ENCODE data around the gene MEIOB. TPM values are rescaled to one million over a fixed set of nuclear protein-coding genes. Genes with fewer than 3 reads are reported as not detected.
"Not testable (repeated sequence)": the region's sequence is repeated elsewhere in the genome, so short reads cannot be mapped to it uniquely, and the experiment has no call there.

MEIOB gene
- polyA plus RNA-seq, 12 donors: 0.08 to 3.0 (median 0.69) TPM; not detected in 2

- DNase-seq: no peak
These were observed 36.2 kb upstream of the MEIOB start for GRCh38 chr16:1908184-1908583.

- DNase-seq: no peak
These were observed 35.4 kb upstream of the MEIOB start for GRCh38 chr16:1907226-1907860.

GRCh38 chr16:1906846-1907165, 34.8 kb upstream of the MEIOB start:
- DNase-seq: no peak

- no peak for DNase-seq
These were observed 34.3 kb upstream of the MEIOB start for GRCh38 chr16:1906055-1906845.

GRCh38 chr16:1903845-1904840, 32.2 kb upstream of the MEIOB start:
- no peak for DNase-seq

GRCh38 chr16:1903220-1903574, 31.2 kb upstream of the MEIOB start:
- no peak for DNase-seq

GRCh38 chr16:1902547-1903219, 30.7 kb upstream of the MEIOB start:
- no peak for DNase-seq

- no peak for DNase-seq
These were observed 28.4 kb upstream of the MEIOB start for GRCh38 chr16:1900452-1900774.

GRCh38 chr16:1899641-1900451, 27.9 kb upstream of the MEIOB start:
- no peak for DNase-seq

GRCh38 chr16:1897692-1898091, 25.7 kb upstream of the MEIOB start:
- DNase-seq: not testable (repeated sequence)

- DNase-seq: no peak
These were observed 24.1 kb upstream of the MEIOB start for GRCh38 chr16:1895949-1896675.

- DNase-seq: no peak
These were observed 23.1 kb upstream of the MEIOB start for GRCh38 chr16:1895068-1895467.

- no peak for DNase-seq
These were observed 18.7 kb upstream of the MEIOB start for GRCh38 chr16:1890708-1891050.

- no peak for DNase-seq
These were observed 18.2 kb upstream of the MEIOB start for GRCh38 chr16:1890024-1890707.

- no peak for DNase-seq
These were observed 15.9 kb upstream of the MEIOB start for GRCh38 chr16:1887711-1888354.

GRCh38 chr16:1884889-1885288, 12.9 kb upstream of the MEIOB start:
- no peak for DNase-seq

GRCh38 chr16:1884155-1884760, 12.3 kb upstream of the MEIOB start:
- no peak for DNase-seq

- DNase-seq: not testable (repeated sequence)
These were observed 9.2 kb upstream of the MEIOB start for GRCh38 chr16:1881172-1881571.

GRCh38 chr16:1879477-1879876, 7.5 kb upstream of the MEIOB start:
- DNase-seq: no peak
